WTC11 (cell line): ENCODE measurements around the gene HOMER1.

Source experiments
- AFF4 ChIP-seq: sonication (generic); formaldehyde crosslinking; IDR thresholded peaks from 2 replicates; pipeline ENCODE4 v1.8.1; 2023; ENCODE audit warnings: mild to moderate bottlenecking, missing genetic modification reagents, borderline replicate concordance
- ATF2 ChIP-seq: sonication (generic); formaldehyde crosslinking; IDR thresholded peaks from 2 replicates; pipeline ENCODE4 v1.8.1; 2022; ENCODE audit warnings: low read depth, missing genetic modification reagents, borderline replicate concordance
- CBFB ChIP-seq: sonication (generic); formaldehyde crosslinking; IDR thresholded peaks from 2 replicates; pipeline ENCODE4 v1.8.1; 2022; ENCODE audit warnings: mild to moderate bottlenecking, low read depth, missing genetic modification reagents
- CTCF ChIP-seq: fragments of 200-600 bp; IDR thresholded peaks from 2 replicates; pipeline ENCODE4 v1.8.0; 2022; ENCODE audit warnings: antibody characterized with exemption
- GRHL2 ChIP-seq: fragments of 250-450 bp; sonication (Bioruptor Pico); IDR thresholded peaks from 2 replicates; pipeline ENCODE4 v1.8.0; 2022; ENCODE audit warnings: mild to moderate bottlenecking, moderate library complexity; ENCODE audit not compliant: insufficient replicate concordance, severe bottlenecking
- HMGXB4 ChIP-seq: sonication (generic); formaldehyde crosslinking; IDR thresholded peaks from 2 replicates; pipeline ENCODE4 v1.8.1; 2023; ENCODE audit warnings: mild to moderate bottlenecking, moderate library complexity, missing genetic modification reagents
- MLX ChIP-seq: sonication (generic); formaldehyde crosslinking; IDR thresholded peaks from 2 replicates; pipeline ENCODE4 v1.8.1; 2023; ENCODE audit warnings: mild to moderate bottlenecking, missing genetic modification reagents, moderate library complexity
- SP1 ChIP-seq: sonication (generic); formaldehyde crosslinking; conservative IDR thresholded peaks from 2 replicates; pipeline ENCODE4 v1.8.1; 2022; ENCODE audit warnings: missing genetic modification reagents
- ZNF121 ChIP-seq: sonication (generic); formaldehyde crosslinking; IDR thresholded peaks from 2 replicates; pipeline ENCODE4 v1.8.0; 2023; ENCODE audit warnings: missing genetic modification reagents
- ZSCAN18 ChIP-seq: fragments of 250-450 bp; sonication (Bioruptor Pico); IDR thresholded peaks from 2 replicates; pipeline ENCODE4 v2.1.2; 2022; ENCODE audit warnings: mild to moderate bottlenecking, moderate library complexity

GRCh38 chr5:79486116-79486515 lies 27.8 kb downstream of the HOMER1 start:
- no peak for TF ChIP-seq AFF4 (CRISPR knock-in tag)
- TF ChIP-seq ZNF121 (CRISPR knock-in tag), result no peak
- no peak for TF ChIP-seq GRHL2 (CRISPR knock-in tag)
- no peak for TF ChIP-seq ZSCAN18 (CRISPR knock-in tag)
- TF ChIP-seq CBFB, result no peak
- TF ChIP-seq CTCF, result no peak
- no peak for TF ChIP-seq SP1 (CRISPR knock-in tag)
- TF ChIP-seq ATF2 (CRISPR knock-in tag), result no peak
- TF ChIP-seq HMGXB4 (CRISPR knock-in tag), result no peak
- no peak for TF ChIP-seq MLX (CRISPR knock-in tag)
